GM18867 (cell line): Measurements from ENCODE around the gene PRR18.
"Not testable (repeated sequence)": the region's sequence is repeated elsewhere in the genome, so short reads cannot be mapped to it uniquely, and the experiment has no call there.

Experiments
- ATAC-seq: cut with Tn5 transposase; IDR thresholded peaks from one replicate; pipeline ENCODE4 v1.9.1; 2021; ENCODE audit warnings: mild to moderate bottlenecking, moderate library complexity; ENCODE audit not compliant: unreplicated experiment

PRR18 gene

GRCh38 chr6:166308033-166308768 is at the start of gene PRR18:
TSS of gene PRR18 (minus strand) at chr6:166308392. CDS start at chr6:166308142, 250 bp downstream.
- ATAC-seq = peak; percentile 55

DNA sequence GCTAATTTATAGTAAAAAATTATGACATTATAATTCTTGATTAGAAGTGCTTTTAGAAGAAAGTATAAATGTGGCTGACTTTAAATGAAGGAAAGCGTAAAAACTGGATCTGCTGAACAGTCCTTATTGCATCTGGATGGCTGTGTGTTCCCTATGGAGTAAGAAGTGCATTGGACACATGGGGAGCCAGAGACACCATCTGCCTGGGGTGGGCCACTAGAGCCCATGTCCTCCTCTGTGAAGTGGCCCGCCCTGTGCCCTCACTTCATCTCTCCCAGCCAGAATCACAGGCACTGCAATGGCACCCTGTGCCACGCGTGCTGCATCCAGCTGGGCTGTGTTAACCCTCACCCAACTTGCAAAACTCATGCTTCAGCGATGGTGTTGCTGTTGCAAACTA is 47.4 kb upstream of the PRR18 start:
- no peak for ATAC-seq

DNA sequence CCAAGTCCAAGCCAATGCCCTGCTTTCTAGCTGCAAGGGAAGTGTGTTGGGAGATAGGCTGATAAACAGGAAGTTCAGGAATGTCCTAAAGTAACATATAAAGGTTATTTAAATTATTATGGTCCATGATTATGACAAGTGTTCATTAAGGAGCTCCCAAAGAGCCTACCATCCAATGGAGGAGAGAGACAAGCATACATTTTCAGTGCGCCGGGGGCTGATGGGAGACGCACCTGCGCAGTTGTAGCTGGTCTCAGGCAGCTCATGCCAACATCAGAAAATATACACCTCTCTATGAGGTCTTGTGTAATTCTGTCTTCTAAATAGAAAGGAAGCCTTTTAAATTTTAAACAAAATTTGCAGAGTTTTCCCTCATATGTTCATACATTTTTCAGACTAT is 46.8 kb upstream of the PRR18 start:
- no peak for ATAC-seq

DNA sequence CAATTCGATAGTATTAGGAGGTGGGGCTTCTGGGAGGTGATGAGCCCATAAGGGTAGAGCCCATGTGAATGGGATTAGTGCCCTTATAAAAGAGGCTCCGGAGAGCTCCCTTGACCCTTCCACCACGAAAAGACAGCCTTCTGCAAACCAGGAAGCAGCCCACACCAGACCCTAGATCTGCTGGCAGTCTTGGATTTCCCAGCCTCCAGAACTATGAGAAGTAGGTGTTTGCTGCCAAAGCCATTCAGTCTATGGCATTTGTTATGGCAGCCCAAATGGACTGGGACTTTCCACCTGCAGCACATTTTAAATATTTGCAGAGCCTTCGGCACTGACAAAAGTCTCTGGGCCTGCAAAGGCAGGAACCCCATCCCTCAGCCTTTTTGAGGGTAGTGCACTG is 46.0 kb upstream of the PRR18 start:
- no peak for ATAC-seq

GRCh38 chr6:166353507-166353906 is 45.3 kb upstream of the PRR18 start:
- no peak for ATAC-seq

- no peak for ATAC-seq
These were observed 44.7 kb upstream of the PRR18 start for GRCh38 chr6:166352923-166353322.

DNA sequence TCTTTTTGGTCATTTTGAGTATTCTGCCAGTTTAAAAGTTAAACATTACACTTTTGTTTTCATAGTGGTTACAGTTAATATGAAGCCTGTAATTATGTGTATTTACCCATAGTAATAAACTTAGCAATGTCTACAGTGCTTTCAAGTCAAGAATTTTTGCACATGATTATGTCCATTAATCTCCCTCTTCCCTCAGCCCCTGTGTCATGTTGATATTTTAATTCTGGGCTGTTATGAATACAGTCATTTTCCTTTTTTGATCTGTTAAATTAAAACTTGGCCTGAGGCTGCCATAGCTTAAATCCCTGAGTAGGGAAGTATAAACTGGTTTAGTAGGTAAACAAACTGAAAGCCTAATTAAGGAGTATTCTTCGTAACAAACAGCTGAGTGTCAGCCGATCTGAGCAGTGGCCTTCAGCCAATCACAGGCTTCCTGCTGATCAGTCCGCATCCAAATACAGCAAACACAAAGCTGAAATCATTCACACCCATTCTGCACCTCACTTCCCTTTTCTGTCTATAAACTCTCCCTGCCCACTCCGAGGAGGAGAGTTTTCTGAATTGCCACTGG is 43.6 kb upstream of the PRR18 start:
- ATAC-seq = peak; percentile 98

- no peak for ATAC-seq
These were observed 40.2 kb upstream of the PRR18 start for GRCh38 chr6:166348305-166348949.

DNA sequence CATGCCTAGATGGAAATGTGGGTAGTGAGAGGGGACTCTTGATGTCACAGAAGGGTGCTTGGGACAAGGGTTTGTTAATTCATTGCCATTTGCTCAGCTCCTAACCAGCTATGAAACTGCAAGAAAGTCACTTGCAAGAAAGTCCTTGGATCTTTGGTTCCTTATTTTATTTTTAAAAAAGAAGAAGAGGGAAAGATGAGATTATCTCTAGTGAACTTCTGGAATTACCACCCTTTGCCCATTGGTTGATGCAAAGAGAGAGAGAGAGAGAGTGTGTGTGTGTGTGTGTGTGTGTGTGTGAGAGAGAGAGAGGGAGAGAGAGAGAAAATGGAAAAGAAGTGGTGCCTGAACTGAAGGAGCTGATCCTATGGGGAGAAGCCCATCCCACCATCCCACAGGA is 38.8 kb upstream of the PRR18 start:
- no peak for ATAC-seq

GRCh38 chr6:166346449-166346848 is 38.3 kb upstream of the PRR18 start:
- ATAC-seq = no peak

GRCh38 chr6:166345672-166346071 is 37.5 kb upstream of the PRR18 start:
- ATAC-seq = not testable (repeated sequence)

DNA sequence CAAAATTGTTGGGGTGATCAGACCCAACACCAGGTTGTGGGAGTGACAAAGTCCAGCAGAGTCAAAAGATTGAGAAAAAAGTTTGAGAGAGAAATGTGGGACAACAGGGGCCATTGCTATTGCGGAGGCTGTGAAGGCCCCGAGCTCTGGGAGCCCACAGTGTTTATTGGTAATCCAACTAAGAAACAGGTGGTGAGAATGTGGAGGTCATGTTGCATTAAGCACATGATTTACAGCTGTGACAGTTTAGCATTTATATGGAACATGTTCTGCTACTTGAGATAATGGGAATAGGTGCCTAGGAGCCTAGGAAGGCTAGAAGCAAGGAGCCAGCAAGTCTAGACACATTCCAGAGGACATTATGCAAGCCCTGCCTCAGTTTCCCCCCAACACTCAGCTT is 36.7 kb upstream of the PRR18 start:
- ATAC-seq = not testable (repeated sequence)

GRCh38 chr6:166344240-166344639 is 36.0 kb upstream of the PRR18 start:
- no peak for ATAC-seq

DNA sequence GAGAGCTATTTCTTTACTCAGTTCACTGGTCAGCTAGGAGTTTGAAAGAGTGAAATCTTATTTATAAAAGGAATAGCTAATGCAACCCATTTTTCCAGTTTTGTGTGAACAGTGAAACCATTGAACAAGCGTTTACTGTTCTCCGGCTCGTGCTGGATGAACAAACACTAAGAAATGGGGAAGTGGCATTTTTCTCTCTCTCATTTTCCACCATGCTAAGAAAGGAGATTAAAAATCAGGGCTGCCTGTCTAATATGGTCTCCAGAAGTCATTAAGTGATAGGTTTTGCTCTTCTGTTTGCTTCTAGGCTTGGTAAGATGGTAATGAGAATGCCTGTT is 34.9 kb upstream of the PRR18 start:
- peak; percentile 25 for ATAC-seq

- ATAC-seq = peak; percentile 95
These were observed 34.4 kb upstream of the PRR18 start, which contains the start of gene SFT2D1 for GRCh38 chr6:166342349-166343149. TSS of gene SFT2D1 (minus strand) at chr6:166342545. CDS start at chr6:166342481, 64 bp downstream.

DNA sequence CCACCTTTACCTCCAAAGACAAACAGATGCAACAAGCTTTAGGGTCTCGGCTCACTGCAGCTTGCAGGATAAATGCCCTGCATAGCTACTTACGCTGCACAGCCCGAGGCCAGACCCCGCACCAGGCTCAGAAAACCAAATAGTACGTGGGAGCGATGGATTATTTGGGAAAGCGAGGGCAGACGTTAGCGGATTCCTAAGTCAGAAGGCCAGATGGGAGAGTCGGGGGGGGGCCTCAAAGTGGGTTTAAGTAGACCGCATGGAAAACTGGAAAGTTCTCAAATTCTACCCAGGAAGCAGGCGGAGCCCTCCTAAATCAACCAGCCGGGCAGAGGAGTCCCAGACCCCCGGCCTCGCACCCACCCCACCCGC is 33.8 kb upstream of the PRR18 start:
- no peak for ATAC-seq

DNA sequence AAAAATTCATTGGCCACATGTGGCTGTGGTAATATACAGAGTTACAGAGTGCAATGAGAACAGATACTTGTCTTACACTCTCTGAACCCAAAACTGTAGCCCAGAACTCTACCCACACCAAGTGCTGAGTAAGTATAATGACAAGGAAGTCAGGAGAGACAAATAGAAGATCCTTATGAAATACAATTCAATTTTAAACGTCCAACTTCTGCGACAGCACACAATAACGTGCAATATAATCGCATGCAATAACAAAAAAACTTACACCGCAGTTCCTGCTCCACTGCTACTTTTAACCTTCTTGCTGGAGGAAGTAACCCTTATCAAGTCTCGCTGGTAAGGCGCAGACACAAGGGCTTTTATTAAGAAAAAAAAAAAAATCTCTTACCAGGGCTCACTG is 33.3 kb upstream of the PRR18 start:
- no peak for ATAC-seq

DNA sequence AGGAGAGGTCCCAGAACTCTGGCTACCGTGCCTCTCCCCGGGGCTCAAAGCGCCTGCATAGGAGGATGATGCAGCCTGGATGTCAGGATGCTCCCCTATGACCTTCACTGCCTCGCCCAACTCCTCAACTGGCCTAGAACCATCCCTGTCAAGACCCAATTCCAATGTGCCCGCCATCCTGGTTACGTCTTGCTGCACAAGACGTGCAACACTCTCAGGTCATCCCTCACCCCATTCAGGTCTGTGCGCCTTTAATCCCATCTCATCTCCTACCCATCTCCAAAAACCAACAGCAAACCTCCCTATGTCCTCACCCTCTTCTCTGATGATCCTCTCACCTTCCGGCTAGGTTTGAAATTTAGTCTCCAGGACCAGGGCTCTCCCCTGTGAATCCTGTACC is 30.7 kb upstream of the PRR18 start:
- ATAC-seq = no peak

- ATAC-seq = no peak
These were observed 28.7 kb upstream of the PRR18 start for GRCh38 chr6:166336847-166337246.

DNA sequence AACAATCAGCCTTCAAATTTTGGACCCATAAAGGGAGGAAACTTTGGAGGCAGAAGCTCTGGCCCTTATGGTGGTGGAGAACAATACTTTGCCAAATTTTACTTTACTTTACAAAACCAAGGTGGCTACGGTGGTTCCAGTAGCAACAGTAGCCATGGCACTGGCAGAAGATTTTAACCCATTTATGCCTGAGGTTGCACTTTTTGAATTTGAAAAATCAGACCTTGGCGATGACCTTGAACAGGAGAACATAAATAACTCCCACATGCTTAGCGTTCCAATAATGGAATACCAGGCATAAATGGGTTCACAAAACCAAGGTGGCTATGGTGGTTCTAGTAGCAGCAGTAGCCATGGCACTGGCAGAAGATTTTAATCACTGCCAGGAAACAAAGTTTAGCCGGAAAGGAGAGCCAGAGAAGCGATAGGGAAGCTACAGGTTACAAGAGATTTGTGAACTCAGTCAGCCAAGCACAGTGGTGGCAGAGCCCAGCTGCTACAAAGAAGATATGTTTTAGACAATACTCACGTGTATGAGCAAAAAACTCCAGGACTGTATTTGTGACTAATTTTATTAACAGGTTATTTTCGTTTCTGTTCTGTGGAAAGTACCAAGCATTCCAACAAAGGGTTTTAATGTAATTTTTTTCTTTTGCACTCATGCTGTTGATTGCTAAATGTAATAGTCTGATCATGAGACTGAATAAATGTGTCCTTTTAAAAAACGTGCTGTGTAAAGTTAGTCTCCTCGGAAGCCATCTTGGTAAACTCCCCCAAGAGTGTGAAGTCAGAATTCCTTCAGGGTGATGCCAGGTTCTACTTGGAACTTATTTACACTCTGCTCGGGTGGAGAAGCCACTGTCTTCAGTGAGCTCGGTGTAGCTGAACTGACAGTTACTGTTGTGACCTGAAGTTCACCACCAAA is 27.4 kb upstream of the PRR18 start:
- peak; percentile 46 for ATAC-seq
